Measurements from ENCODE around the gene PCYT1A.

Gene PCYT1A

GRCh38 chr3:196241704-196242103 is 45.8 kb downstream of the PCYT1A start:
- DNase-seq (ENCODE audit: low read depth): no peak
- no peak overlapping the region for H3K4me3 ChIP-seq (ENCODE audit: low read depth, low read length)

- H3K4me3 ChIP-seq (ENCODE audit: low read depth, low read length): no peak overlapping the region
- no peak for DNase-seq (ENCODE audit: low read depth)
These were observed 47.1 kb downstream of the PCYT1A start for GRCh38 chr3:196240424-196240823.

- DNase-seq (ENCODE audit: low read depth): no peak
- no peak overlapping the region for H3K4me3 ChIP-seq (ENCODE audit: low read depth, low read length)
These were observed 48.6 kb downstream of the PCYT1A start for GRCh38 chr3:196238612-196239560.

GRCh38 chr3:196237203-196237602 is 50.3 kb downstream of the PCYT1A start:
- H3K4me3 ChIP-seq (ENCODE audit: low read depth, low read length): no peak overlapping the region
- DNase-seq (ENCODE audit: low read depth): no peak

- H3K4me3 ChIP-seq (ENCODE audit: low read depth, low read length): no peak overlapping the region
- DNase-seq (ENCODE audit: low read depth): no peak
These were observed 51.3 kb downstream of the PCYT1A start for GRCh38 chr3:196236223-196236622.

GRCh38 chr3:196235452-196236122 is 51.9 kb downstream of the PCYT1A start:
- no peak overlapping the region for H3K4me3 ChIP-seq (ENCODE audit: low read depth, low read length)
- DNase-seq (ENCODE audit: low read depth): no peak

- H3K4me3 ChIP-seq (ENCODE audit: low read depth, low read length): no peak overlapping the region
- no peak for DNase-seq (ENCODE audit: low read depth)
These were observed 54.7 kb downstream of the PCYT1A start for GRCh38 chr3:196232882-196233251.

- no peak for DNase-seq (ENCODE audit: low read depth)
- no peak overlapping the region for H3K4me3 ChIP-seq (ENCODE audit: low read depth, low read length)
These were observed 55.2 kb downstream of the PCYT1A start for GRCh38 chr3:196232154-196232881.

- no peak overlapping the region for H3K4me3 ChIP-seq (ENCODE audit: low read depth, low read length)
- DNase-seq (ENCODE audit: low read depth): no peak
These were observed 59.7 kb downstream of the PCYT1A start for GRCh38 chr3:196227629-196228493.

- DNase-seq (ENCODE audit: low read depth): no peak
These were observed 60.4 kb downstream of the PCYT1A start for GRCh38 chr3:196227121-196227561.

GRCh38 chr3:196225763-196226364 is 61.7 kb downstream of the PCYT1A start:
- no peak for DNase-seq (ENCODE audit: low read depth)

More at GRCh38 chr3:196227121-196227561, 60.4 kb downstream of the PCYT1A start:
- no peak overlapping the region for H3K4me3 ChIP-seq (ENCODE audit: low read depth, low read length)

GRCh38 chr3:196225086-196225485 is 62.4 kb downstream of the PCYT1A start:
- no peak overlapping the region for H3K4me3 ChIP-seq (ENCODE audit: low read depth, low read length)

More at GRCh38 chr3:196225763-196226364, 61.7 kb downstream of the PCYT1A start:
- H3K4me3 ChIP-seq (ENCODE audit: low read depth, low read length): no peak overlapping the region

GRCh38 chr3:196222876-196223595 is 64.5 kb downstream of the PCYT1A start:
- DNase-seq (ENCODE audit: low read depth): no peak

More at GRCh38 chr3:196225086-196225485, 62.4 kb downstream of the PCYT1A start:
- no peak for DNase-seq (ENCODE audit: low read depth)

GRCh38 chr3:196220991-196221390 is 66.5 kb downstream of the PCYT1A start:
- H3K4me3 ChIP-seq (ENCODE audit: low read depth, low read length): no peak overlapping the region
- DNase-seq (ENCODE audit: low read depth): no peak

More at GRCh38 chr3:196222876-196223595, 64.5 kb downstream of the PCYT1A start:
- no peak overlapping the region for H3K4me3 ChIP-seq (ENCODE audit: low read depth, low read length)

- no peak for DNase-seq (ENCODE audit: low read depth)
- no peak overlapping the region for H3K4me3 ChIP-seq (ENCODE audit: low read depth, low read length)
These were observed 66.9 kb downstream of the PCYT1A start for GRCh38 chr3:196220587-196220986.

GRCh38 chr3:196219970-196220311 is 67.6 kb downstream of the PCYT1A start:
- no peak overlapping the region for H3K4me3 ChIP-seq (ENCODE audit: low read depth, low read length)
- no peak for DNase-seq (ENCODE audit: low read depth)

- peak overlapping the region; percentile 10 for H3K4me3 ChIP-seq (ENCODE audit: low read depth, low read length)
- peak; percentile 78 for DNase-seq (ENCODE audit: low read depth)
These were observed 68.1 kb downstream of the PCYT1A start for GRCh38 chr3:196219194-196219969.
